Activated CD4-positive, alpha-beta T cell treated with anti-CD3 and anti-CD28 coated beads, Interleukin-2, amount 50 U/mL, for 16 hours (primary cell): Measurements from ENCODE around the gene EIF1AY.
"Not testable (repeated sequence)": the region's sequence is repeated elsewhere in the genome, so short reads cannot be mapped to it uniquely, and the experiment has no call there.

Experiments used
- DNase-seq: peaks from one replicate; pipeline ENCODE4 v3.0.0-alpha.2; 2020

Gene EIF1AY

GRCh38 chrY:20575531-20576121 lies at the start of gene EIF1AY:
Gene EIF1AY, plus strand, starts transcription at chrY:20575776. Its CDS starts 96 bp downstream, at chrY:20575872.
- no peak for DNase-seq

- no peak for DNase-seq
These were observed 47.1 kb upstream of the EIF1AY start for GRCh38 chrY:20528435-20528834.

- no peak for DNase-seq
These were observed 37.4 kb upstream of the EIF1AY start for GRCh38 chrY:20538186-20538585.

- DNase-seq, result no peak
These were observed 36.6 kb upstream of the EIF1AY start for GRCh38 chrY:20538933-20539332.

- no peak for DNase-seq
These were observed 31.1 kb upstream of the EIF1AY start for GRCh38 chrY:20544451-20544960.

GRCh38 chrY:20546071-20546470 lies 29.5 kb upstream of the EIF1AY start:
- no peak for DNase-seq

GRCh38 chrY:20549289-20549688 lies 26.3 kb upstream of the EIF1AY start:
- no peak for DNase-seq

- DNase-seq, result no peak
These were observed 23.7 kb upstream of the EIF1AY start for GRCh38 chrY:20551840-20552239.

GRCh38 chrY:20552764-20553323 lies 22.7 kb upstream of the EIF1AY start:
- DNase-seq, result not testable (repeated sequence)

- no peak for DNase-seq
These were observed 19.8 kb upstream of the EIF1AY start for GRCh38 chrY:20555820-20556219.

GRCh38 chrY:20558677-20559076 lies 16.9 kb upstream of the EIF1AY start:
- no peak for DNase-seq

GRCh38 chrY:20559873-20560512 lies 15.6 kb upstream of the EIF1AY start:
- no peak for DNase-seq

- no peak for DNase-seq
These were observed 4.3 kb upstream of the EIF1AY start for GRCh38 chrY:20571306-20571705.

GRCh38 chrY:20576506-20576905 lies 930 bp downstream of the EIF1AY start:
- no peak for DNase-seq

- no peak for DNase-seq
These were observed 2.6 kb downstream of the EIF1AY start for GRCh38 chrY:20578206-20578605.

- DNase-seq, result no peak
These were observed 6.1 kb downstream of the EIF1AY start for GRCh38 chrY:20581687-20582086.

GRCh38 chrY:20586161-20586560 lies 10.6 kb downstream of the EIF1AY start:
- no peak for DNase-seq
